Nucleus accumbens (tissue), 56 donors: ENCODE data around the gene CNOT9.

Source experiments
- DNase-seq, 56 donors: peaks; one replicate each; lab custom pipeline; 2025; lab: John Stamatoyannopoulos, UW

CNOT9 gene

DNA sequence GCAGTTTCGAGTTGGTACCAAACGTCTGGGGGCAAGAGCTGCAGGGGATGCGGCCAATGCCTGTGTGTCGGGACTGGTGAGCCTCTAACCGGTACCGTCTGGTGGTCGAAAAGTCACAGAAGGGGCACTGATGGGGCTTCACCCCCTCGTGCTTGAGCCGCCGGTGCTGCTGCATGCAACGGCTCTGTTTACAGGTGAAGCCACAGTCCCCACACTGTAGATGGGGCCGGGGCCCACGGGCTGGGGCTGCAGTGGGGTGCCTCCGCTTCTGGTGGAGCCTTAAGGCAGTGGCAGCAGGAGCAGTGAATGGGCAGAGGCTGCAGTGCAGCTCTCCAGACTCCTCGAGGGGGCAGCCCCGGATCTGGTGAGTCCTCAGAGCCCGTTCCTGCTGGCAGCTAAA, 74.1 kb downstream of the CNOT9 start:
- no peak for DNase-seq

DNA sequence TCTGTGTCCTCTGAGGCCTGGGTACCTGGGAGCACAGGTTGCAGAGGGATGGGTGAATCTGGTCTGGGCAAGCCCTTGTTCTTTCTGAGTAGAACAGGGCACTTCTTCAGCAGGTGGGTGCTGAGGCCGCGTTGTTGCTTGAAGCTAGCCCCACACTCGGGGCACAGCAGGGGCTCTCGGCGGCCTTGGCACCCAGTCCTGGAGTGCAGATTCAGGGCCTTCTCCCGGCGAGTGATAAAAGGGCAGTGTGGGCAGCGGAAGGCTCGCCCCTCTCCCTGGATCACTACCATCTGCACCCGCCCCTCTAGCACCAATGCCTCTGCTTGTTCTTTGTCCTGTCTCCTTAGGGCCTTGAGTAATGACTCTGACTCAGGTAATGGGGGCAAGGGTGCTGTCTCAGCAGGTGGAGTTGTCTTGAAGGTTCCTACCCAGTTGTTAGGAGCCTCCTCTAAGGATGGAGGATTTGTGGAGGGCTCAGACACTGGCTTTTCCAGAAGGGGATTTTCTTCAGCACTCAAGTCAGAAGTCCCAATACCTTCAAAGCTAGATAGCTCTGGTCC, 75.2 kb downstream of the CNOT9 start:
- no peak for DNase-seq

DNA sequence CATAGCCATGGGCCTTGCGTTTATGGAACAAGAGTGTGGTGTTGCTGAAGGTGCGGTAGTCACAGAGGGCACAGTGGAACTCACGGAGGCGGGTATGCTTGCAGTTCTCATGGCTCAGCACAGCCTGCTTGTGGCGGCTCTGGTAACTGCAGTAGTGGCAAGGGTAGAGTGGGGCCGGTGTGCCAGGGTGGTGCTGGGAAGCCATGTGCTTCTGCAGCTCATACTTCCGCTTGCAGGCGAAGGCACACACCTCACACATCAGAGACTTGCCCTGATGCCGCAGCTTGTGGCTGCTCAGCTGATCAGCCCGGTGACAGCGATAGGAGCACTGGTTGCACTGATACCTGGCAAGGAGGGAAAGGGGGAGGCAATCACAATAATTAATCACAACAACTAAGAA, 76.1 kb downstream of the CNOT9 start:
- DNase-seq: no peak

DNA sequence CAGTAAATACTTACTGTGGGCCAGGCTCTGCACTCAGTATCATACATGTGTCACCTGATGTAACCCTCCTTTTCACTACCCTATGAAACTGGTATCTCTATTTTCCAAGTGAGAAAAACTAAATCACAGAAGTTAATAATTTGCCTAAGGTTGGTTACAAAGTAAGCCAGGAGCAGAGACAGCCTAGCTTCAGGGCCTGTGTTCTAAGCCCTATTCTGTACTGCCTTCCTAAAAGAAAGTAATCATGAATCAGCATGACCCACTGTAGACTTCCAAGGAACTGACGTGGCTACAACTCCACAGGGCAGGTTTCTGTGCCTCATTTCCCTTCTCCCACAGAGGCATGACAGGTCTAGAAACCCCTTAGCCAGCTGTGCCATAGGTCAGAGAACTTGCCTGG, 76.5 kb downstream of the CNOT9 start:
- DNase-seq: no peak
